DND-41 (cell line): ENCODE measurements around the gene ANAPC5.

Experiments used
- ATAC-seq: fragments of 200-7000 bp; cut with Tn5 transposase; 3 replicates; pipeline ENCODE4 v1.9.1; 2021; ENCODE audit warnings: low read depth; ENCODE audit not compliant: insufficient read depth
- DNase-seq: peaks from one replicate; pipeline ENCODE4 v3.0.0-alpha.2; 2020
- H2AFZ ChIP-seq: 2 replicates; pipeline ENCODE4 v1.6.0; 2012; ENCODE audit warnings: low read depth, low read length
- H3K27ac ChIP-seq: 2 replicates; pipeline ENCODE4 v1.5.1; 2012; ENCODE audit warnings: low read length, inconsistent platforms
- H3K27me3 ChIP-seq: fragments of 200-600 bp; sonication (generic); 2 replicates; pipeline ENCODE4 v1.6.0; 2012; ENCODE audit warnings: low read length, mild to moderate bottlenecking, inconsistent platforms; ENCODE audit not compliant: insufficient read depth, poor library complexity
- H3K36me3 ChIP-seq: 2 replicates; pipeline ENCODE4 v1.5.1; 2012; ENCODE audit warnings: low read length, inconsistent platforms; ENCODE audit not compliant: insufficient read depth
- H3K4me1 ChIP-seq: 2 replicates; pipeline ENCODE4 v1.5.1; 2012; ENCODE audit warnings: mild to moderate bottlenecking, low read length; ENCODE audit not compliant: insufficient read depth
- H3K4me2 ChIP-seq: 2 replicates; pipeline ENCODE4 v1.6.0; 2012; ENCODE audit warnings: mild to moderate bottlenecking, moderate library complexity, low read length, inconsistent platforms; ENCODE audit not compliant: insufficient read depth
- H3K4me3 ChIP-seq, 2 experiments: fragments of 200-600 bp in 1 of 2; shearing (Covaris generic) in 1 of 2; 2 replicates each; pipeline ENCODE4 v1.5.1; 2012 to 2016; ENCODE audit warnings: inconsistent platforms in 2 of 2, low read length in 2 of 2, mild to moderate bottlenecking in 2 of 2, low read depth in 1 of 2, moderate library complexity in 1 of 2
- H3K79me2 ChIP-seq: 2 replicates; pipeline ENCODE4 v1.6.0; 2012; ENCODE audit warnings: low read length, inconsistent platforms; ENCODE audit not compliant: insufficient read depth
- H3K9ac ChIP-seq: 2 replicates; pipeline ENCODE4 v1.6.0; 2012; ENCODE audit warnings: low read depth, mild to moderate bottlenecking, inconsistent platforms, low read length, moderate library complexity
- H3K9me3 ChIP-seq: 2 replicates; pipeline ENCODE4 v1.5.1; 2012; ENCODE audit warnings: low read length, moderate library complexity, mild to moderate bottlenecking, inconsistent platforms; ENCODE audit not compliant: insufficient read depth, severe bottlenecking
- H4K20me1 ChIP-seq: 2 replicates; pipeline ENCODE4 v1.6.0; 2012; ENCODE audit warnings: low read length; ENCODE audit not compliant: insufficient read depth
- CTCF ChIP-seq: IDR thresholded peaks from 2 replicates; pipeline ENCODE4 v1.5.1; 2012; ENCODE audit warnings: borderline replicate concordance, low read length, moderate library complexity, mild to moderate bottlenecking; ENCODE audit not compliant: poor library complexity, severe bottlenecking; ENCODE audit errors: extremely low read depth
- EZH2 ChIP-seq: IDR thresholded peaks from 3 replicates; pipeline ENCODE4 v1.6.1; 2012; ENCODE audit warnings: borderline replicate concordance, low read depth, mild to moderate bottlenecking, moderate library complexity, low read length, inconsistent platforms; ENCODE audit not compliant: severe bottlenecking

The ANAPC5 gene

DNA sequence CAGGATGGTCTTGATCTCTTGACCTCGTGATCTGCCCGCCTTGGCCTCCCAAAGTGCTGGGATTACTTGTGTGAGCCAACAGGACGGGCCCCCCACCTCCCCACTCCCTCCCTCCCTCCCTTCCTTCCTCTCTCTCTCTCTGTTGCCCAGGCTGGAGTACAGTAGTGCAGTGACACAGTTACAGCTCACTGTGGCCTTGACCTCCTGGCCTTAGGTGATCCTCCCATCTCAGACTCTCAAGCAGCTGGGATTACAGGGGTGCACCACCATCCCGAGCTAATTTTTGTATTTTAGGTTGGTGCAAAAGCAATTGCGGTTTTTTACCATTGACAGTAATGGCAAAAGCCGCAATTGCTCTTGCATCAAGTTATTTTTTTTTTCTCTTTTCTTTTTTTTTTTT, 19.2 kb upstream of the ANAPC5 start:
- Histone ChIP-seq H3K4me3 (no peak overlapping the region), H4K20me1 (no peaks in the 10 kb centered on the region)
- DNase-seq, result no peak

DNA sequence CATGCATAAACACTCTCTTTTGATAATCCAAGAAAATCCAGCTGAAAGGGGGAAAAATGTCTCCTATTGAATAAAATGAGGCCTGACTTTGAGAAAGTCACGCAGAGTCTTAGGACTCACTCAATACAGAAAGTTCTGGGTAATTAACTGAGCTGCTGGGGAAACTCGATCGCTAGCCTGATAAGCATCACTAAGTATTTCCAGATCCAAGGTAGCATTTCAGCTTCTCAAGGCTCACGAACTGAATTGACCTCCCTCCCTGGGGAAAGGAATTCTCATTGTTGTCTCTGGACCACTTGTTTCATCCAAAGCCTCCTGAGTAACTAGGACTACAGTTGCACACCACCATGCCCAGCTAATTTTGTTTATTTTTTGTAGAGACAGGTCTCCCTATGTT, 13.8 kb upstream of the ANAPC5 start:
- H3K27me3 ChIP-seq, result peaks cover 9% of the 10 kb centered on the region
- no peak overlapping the region for H3K4me3 ChIP-seq
- no peak for DNase-seq
- H3K79me2 ChIP-seq, result no peaks in the 10 kb centered on the region
- no peak overlapping the region for H3K27ac ChIP-seq
- H4K20me1 ChIP-seq, result no peaks in the 10 kb centered on the region
- H3K4me2 ChIP-seq, result no peak overlapping the region
- H3K9me3 ChIP-seq, result no peaks in the 10 kb centered on the region
- ATAC-seq, result no peak
- H3K4me1 ChIP-seq, result no peaks in the 10 kb centered on the region
- TF ChIP-seq EZH2 (no peak), CTCF (no peak)
- no peaks in the 10 kb centered on the region for H3K36me3 ChIP-seq
- H2AFZ ChIP-seq, result no peak overlapping the region
- H3K9ac ChIP-seq, result no peak overlapping the region

More for the DNA sequence above, 19.2 kb upstream of the ANAPC5 start:
- H3K4me1 ChIP-seq, result no peaks in the 10 kb centered on the region
- H3K9ac ChIP-seq, result no peak overlapping the region
- ATAC-seq, result no peak
- no peak overlapping the region for H3K27ac ChIP-seq
- no peaks in the 10 kb centered on the region for H3K9me3 ChIP-seq
- no peak for TF ChIP-seq CTCF
- TF ChIP-seq EZH2, result no peak
- no peak overlapping the region for H2AFZ ChIP-seq
- H3K4me2 ChIP-seq, result no peak overlapping the region
- H3K27me3 ChIP-seq, result no peaks in the 10 kb centered on the region
- no peaks in the 10 kb centered on the region for H3K79me2 ChIP-seq
- no peaks in the 10 kb centered on the region for H3K36me3 ChIP-seq

- DNase-seq, result no peak
- no peak for ATAC-seq
- Histone ChIP-seq H3K27me3 (peaks cover 9% of the 10 kb centered on the region), H3K4me3 (no peak overlapping the region), H3K79me2 (no peaks in the 10 kb centered on the region), H3K9me3 (no peaks in the 10 kb centered on the region), H3K4me1 (no peaks in the 10 kb centered on the region), H3K27ac (no peak overlapping the region), H3K4me2 (no peak overlapping the region), H2AFZ (no peak overlapping the region), H3K36me3 (no peaks in the 10 kb centered on the region), H4K20me1 (no peaks in the 10 kb centered on the region), H3K9ac (no peak overlapping the region)
- TF ChIP-seq EZH2 (no peak), CTCF (no peak)
These were observed 13.3 kb upstream of the ANAPC5 start for GRCh38 chr12:121365416-121366062.

GRCh38 chr12:121364683-121365121, 12.5 kb upstream of the ANAPC5 start:
- H3K4me1 ChIP-seq, result no peaks in the 10 kb centered on the region
- no peaks in the 10 kb centered on the region for H3K79me2 ChIP-seq
- peaks cover 9% of the 10 kb centered on the region for H3K27me3 ChIP-seq
- DNase-seq, result no peak
- no peaks in the 10 kb centered on the region for H3K36me3 ChIP-seq
- H3K27ac ChIP-seq, result no peak overlapping the region
- TF ChIP-seq CTCF (no peak), EZH2 (no peak)
- no peak for ATAC-seq
- H2AFZ ChIP-seq, result no peak overlapping the region
- no peak overlapping the region for H3K4me3 ChIP-seq
- no peaks in the 10 kb centered on the region for H3K9me3 ChIP-seq
- no peaks in the 10 kb centered on the region for H4K20me1 ChIP-seq
- H3K4me2 ChIP-seq, result no peak overlapping the region
- H3K9ac ChIP-seq, result no peak overlapping the region
